ENCODE data around the gene TTN. TPM values are rescaled to one million over a fixed set of nuclear protein-coding genes. Genes with fewer than 3 reads are reported as not detected.

The TTN gene
- total and polyA plus RNA-seq, 10 of the 15 experiments (the other 5 are each of a cell fraction or from before 2014, with no cell fraction given) = 0.15 to 9.0 (median 1.8) TPM

GRCh38 chr2:178824181-178824580 lies 17.0 kb upstream of the TTN start (continued):
- TF ChIP-seq ZBTB33 (IDR thresholded peaks at IDR 0.05) (no peak), RUNX3 (IDR thresholded peaks at IDR 0.05; ENCODE audit: low read length) (no peak), BCL11A (IDR thresholded peaks at IDR 0.05; ENCODE audit: low read depth, low read length) (no peak), BMI1 (IDR thresholded peaks at IDR 0.05; ENCODE audit: borderline replicate concordance) (no peak), CREM (IDR thresholded peaks at IDR 0.05; ENCODE audit: low read depth) (no peak), YBX1 (IDR thresholded peaks at IDR 0.05) (no peak), CBX3 (IDR thresholded peaks at IDR 0.05; ENCODE audit: borderline replicate concordance, low read depth) (no peak), SP1 (IDR thresholded peaks at IDR 0.05; ENCODE audit: low read depth, low read length) (no peak)

- H3K79me2 ChIP-seq (ENCODE audit: control insufficient read depth, insufficient read depth, low read length) = no peaks in the 10 kb centered on the region
- TF ChIP-seq KAT2A (conservative IDR thresholded peaks at IDR 0.05; ENCODE audit: control insufficient read depth, low read depth, low read length) = no peak
- peak; percentile 72 for TF ChIP-seq RUNX3 (IDR thresholded peaks at IDR 0.05; ENCODE audit: low read length)
- TF ChIP-seq ATF2 (IDR thresholded peaks at IDR 0.05; ENCODE audit: low read length) = 0 out of 2 replicates have a peak, but pooled peaks have one; percentile 15
- TF ChIP-seq ZNF384 (IDR thresholded peaks at IDR 0.05; ENCODE audit: borderline replicate concordance, low read depth, low read length) = peak; percentile 26; the same call in 1 of the 2 replicates
- TF ChIP-seq HSF1 (IDR thresholded peaks at IDR 0.05; ENCODE audit: low read depth, low read length) = no peak
- TF ChIP-seq RAD21 (IDR thresholded peaks at IDR 0.05; ENCODE audit: insufficient read depth, low read depth, low read length) = 0 out of 2 replicates have a peak, but pooled peaks have one; percentile 3
- peak in 1 of 2 experiments; percentile 17; a peak in 1 of 4 replicates for TF ChIP-seq IKZF2 (IDR thresholded peaks at IDR 0.05)
- no peak for TF ChIP-seq CBX3 (IDR thresholded peaks at IDR 0.05; ENCODE audit: borderline replicate concordance, low read depth)
- no peaks in the 10 kb centered on the region for H3K27me3 ChIP-seq (replicated peaks in 1 of 2; ENCODE audit: control insufficient read depth in 2 of 2, insufficient read depth in 2 of 2, low read length in 1 of 2)
- H3K36me3 ChIP-seq (ENCODE audit: control insufficient read depth in 2 of 2, insufficient read depth in 2 of 2, low read length in 1 of 2) = no peaks in the 10 kb centered on the region
- POLR2A ChIA-PET = interaction anchor here (0.6 kb wide), 1 partner anchor 122 kb away, joined by 5 read pairs; no protein-coding TSS in a partner anchor
- BruUV-seq (replicated peaks) = no TSS peak
- in situ Hi-C loops (cut with MboI) (no loop called here), intact Hi-C loops (cut with micrococcal nuclease; ENCODE audit: unreplicated experiment) (no loop called here)
- peak overlapping the region; percentile 56 for H2AFZ ChIP-seq (ENCODE audit: control insufficient read depth, low read depth, low read length)
- peaks cover 6% of the 10 kb centered on the region; the same call in 1 of the 2 replicates for H3K4me1 ChIP-seq (ENCODE audit: control insufficient read depth, insufficient read depth, low read length)
- H3K27ac ChIP-seq (ENCODE audit: control insufficient read depth, insufficient read depth) = no peak overlapping the region; the same call in 1 of the 2 replicates
- SMC1A ChIA-PET (ENCODE audit: uncharacterized antibody, unreplicated experiment) = interaction anchor here (0.8 to 2.0 kb wide), 20 partner anchors 8 to 310 kb away, joined by 3 to 10 read pairs (median 4); partner anchors contain the start of gene TTN
- peak overlapping the region; percentile 59 for H3K4me2 ChIP-seq (ENCODE audit: control insufficient read depth, insufficient read depth)
- RAD21 ChIA-PET (ENCODE audit: unreplicated experiment) = interaction anchor here (1.0 to 2.3 kb wide), 6 partner anchors 13 to 309 kb away, joined by 3 to 12 read pairs (median 4); partner anchors contain the start of gene TTN
- CTCF ChIA-PET = interaction anchor here (0.8 to 2.9 kb wide), 21 partner anchors 8 to 621 kb away, joined by 3 to 20 read pairs (median 4); no protein-coding TSS in a partner anchor
- H3K9me3 ChIP-seq (replicated peaks; ENCODE audit: control insufficient read depth, insufficient read depth, low read length) = no peaks in the 10 kb centered on the region
- FAIRE-seq (no peak), DNase-seq (ENCODE audit: low read depth, low spot score) (peak; percentile 17), ATAC-seq (peak; percentile 90)
- H4K20me1 ChIP-seq (ENCODE audit: control insufficient read depth, insufficient read depth) = no peaks in the 10 kb centered on the region
- WGBS (ENCODE audit: insufficient coverage, insufficient replicate concordance, low lambda C conversion rate, missing lambda C conversion rate) = 16% methylated on average over 4 of the region's 4 CpGs
- H3K9ac ChIP-seq (ENCODE audit: control insufficient read depth, insufficient read depth, low read length) = no peak overlapping the region
- no peak overlapping the region for H3K4me3 ChIP-seq
Observed at GRCh38 chr2:178819992-178820391, 12.8 kb upstream of the TTN start.

Data from GM12878 (cell line).